HepG2 (cell line): ENCODE data around the gene B3GALT5.

ENCODE experiments used
- ATF2 ChIP-seq: sonication (generic); formaldehyde crosslinking; IDR thresholded peaks from 2 replicates; pipeline ENCODE4 v1.4.0; 2020; ENCODE audit warnings: missing genetic modification reagents
- EZH2 ChIP-seq: conservative IDR thresholded peaks from 2 replicates; pipeline ENCODE4 v1.6.1; 2012; ENCODE audit warnings: mild to moderate bottlenecking, low read depth, low read length, moderate library complexity
- KLF6 ChIP-seq: IDR thresholded peaks from 2 replicates; pipeline ENCODE4 v1.8.0; 2016; ENCODE audit warnings: missing biosample characterization, missing genetic modification reagents
- MAFF ChIP-seq: IDR thresholded peaks from 2 replicates; pipeline ENCODE4 v1.6.1; 2011; ENCODE audit warnings: low read depth, low read length, improper control_type of control experiment
- ZBTB7A ChIP-seq: sonication (generic); formaldehyde crosslinking; IDR thresholded peaks from 2 replicates; pipeline ENCODE4 v1.8.0; 2022; ENCODE audit warnings: mild to moderate bottlenecking, missing genetic modification reagents
- ZNF296 ChIP-seq: sonication (generic); formaldehyde crosslinking; conservative IDR thresholded peaks from 2 replicates; pipeline ENCODE4 v1.5.0; 2020; ENCODE audit warnings: mild to moderate bottlenecking, missing genetic modification reagents
- ZNF776 ChIP-seq: sonication (generic); formaldehyde crosslinking; IDR thresholded peaks from 2 replicates; pipeline ENCODE4 v1.4.0; 2020; ENCODE audit warnings: mild to moderate bottlenecking, missing genetic modification reagents

DNA sequence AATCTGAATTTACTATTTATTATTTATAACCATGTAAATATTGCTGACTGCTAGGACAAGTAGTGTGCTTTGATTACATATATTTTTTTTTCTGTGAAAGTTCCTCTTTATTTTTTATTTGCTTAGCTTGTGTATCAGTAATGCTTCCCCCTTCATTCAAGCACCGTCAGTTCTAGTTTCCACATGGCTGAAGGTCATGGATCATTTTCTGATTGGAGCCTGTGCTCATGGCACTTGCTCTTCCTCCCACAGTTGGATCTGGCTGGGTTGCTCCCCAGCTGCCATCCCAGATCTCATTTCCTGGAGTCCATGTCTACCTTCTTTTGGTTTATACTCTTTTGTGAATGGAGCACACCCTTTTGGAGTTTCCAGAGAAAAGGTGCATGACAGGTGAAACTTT is 75.3 kb downstream of the B3GALT5 start:
- no peak for TF ChIP-seq MAFF
- no peak for TF ChIP-seq ZBTB7A (CRISPR knock-in tag)
- TF ChIP-seq ZNF296 (CRISPR knock-in tag): no peak
- no peak for TF ChIP-seq KLF6 (CRISPR knock-in tag)
- no peak for TF ChIP-seq ZNF776 (CRISPR knock-in tag)
- TF ChIP-seq EZH2: no peak
- TF ChIP-seq ATF2: no peak
